CD4-positive, alpha-beta memory T cell (primary cell): ENCODE measurements around the gene C11orf24. TPM values are rescaled to one million over a fixed set of nuclear protein-coding genes. Genes with fewer than 3 reads are reported as not detected.

Experiments
- polyA plus RNA-seq, 2 donors: library from polyadenylated mRNA; unstranded; fragments of 300-500 nt; fragmentation: Illumina TruSeq; gene quantifications; one replicate each; pipeline ENCODE4 v1.2.3, GENCODE V29; 2021
- total RNA-seq, 2 experiments: library from RNA; stranded (reverse); gene quantifications; one replicate each; pipeline ENCODE4 v1.2.3, GENCODE V29; 2021

The C11orf24 gene
- total and polyA plus RNA-seq, 4 experiments from 2014 or later: 7.7 to 20.3 (median 18.4) TPM

Other genes starting within 250 kb of the C11orf24 start
- gene NDUFS8, start 241.3 kb downstream of the C11orf24 start, total RNA-seq: 10 to 100 TPM; 70.0 to 79.3 TPM
- gene NDUFS8, start 241.3 kb downstream of the C11orf24 start, polyA plus RNA-seq: 100 to 1,000 TPM; 140 to 143 TPM
- gene TCIRG1, start 232.9 kb downstream of the C11orf24 start, total RNA-seq: 100 to 1,000 TPM; 261 to 266 TPM
- 10 to 100 TPM; 46.2 to 60.1 TPM for gene TCIRG1, start 232.9 kb downstream of the C11orf24 start, polyA plus RNA-seq
- gene CHKA, start 150.6 kb downstream of the C11orf24 start, total RNA-seq: 1 to 10 TPM; 2.5 to 2.7 TPM
- 1 to 10 TPM; 1.5 to 2.6 TPM for gene CHKA, start 150.6 kb downstream of the C11orf24 start, polyA plus RNA-seq
- gene KMT5B, start 58.7 kb downstream of the C11orf24 start, total RNA-seq: 10 to 100 TPM; 60.5 to 61.7 TPM
- gene KMT5B, start 58.7 kb downstream of the C11orf24 start, polyA plus RNA-seq: 10 to 100 TPM; 27.9 to 45.6 TPM
- 1 to 10 TPM; 1.4 to 1.9 TPM for gene LRP5, start 40.6 kb upstream of the C11orf24 start, total RNA-seq
- gene LRP5, start 40.6 kb upstream of the C11orf24 start, polyA plus RNA-seq: under 1 TPM in 1 of 2 donors, not detected in 1; 0.61 TPM
- gene PPP6R3, start 188.8 kb upstream of the C11orf24 start, total RNA-seq: 100 to 1,000 TPM; 142 to 147 TPM
- 10 to 100 TPM; 22.2 to 51.6 TPM for gene PPP6R3, start 188.8 kb upstream of the C11orf24 start, polyA plus RNA-seq